ENCODE measurements around the gene METRN.

METRN gene

DNA sequence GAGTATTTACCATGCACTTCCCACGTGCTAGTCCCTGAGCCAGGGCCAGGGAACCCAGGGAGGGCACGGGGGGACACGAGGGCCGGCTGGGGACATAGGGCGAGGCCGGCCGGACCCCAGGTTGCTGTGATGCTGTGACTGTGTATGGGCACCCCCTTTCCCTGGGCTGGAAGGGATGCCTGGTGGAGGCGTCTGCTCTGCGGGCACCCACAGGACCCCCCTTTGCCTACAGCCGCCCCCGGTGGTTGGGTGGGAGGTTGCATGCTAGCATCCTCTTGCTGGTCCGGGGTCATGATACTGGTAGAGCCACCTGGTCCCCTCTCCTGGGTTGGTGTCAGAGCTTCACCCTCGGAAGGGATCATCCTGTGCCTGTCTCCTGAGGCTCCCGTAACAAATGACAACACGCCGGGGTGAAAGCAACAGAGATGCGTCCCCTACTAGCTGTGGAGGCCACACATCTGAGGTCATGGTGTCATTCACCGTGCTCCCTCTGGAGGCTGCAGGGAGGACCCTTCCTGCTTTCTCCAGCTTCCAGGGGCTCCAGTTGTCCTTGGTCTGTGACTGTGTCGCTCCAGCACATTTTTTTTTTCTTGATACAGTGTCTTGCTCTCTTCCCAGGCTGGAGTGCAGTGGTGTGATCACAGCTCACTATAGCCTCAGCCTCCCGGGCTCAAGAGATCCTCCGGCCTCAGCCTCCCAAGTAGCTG, 29.0 kb downstream of the METRN start:
- no peaks in the 10 kb centered on the region for H3K36me3 ChIP-seq (replicated peaks; ENCODE audit: insufficient read depth, low read length)
- no peak for DNase-seq
- no peaks in the 10 kb centered on the region for H3K9me3 ChIP-seq (replicated peaks; ENCODE audit: insufficient read depth, low read length)
- H3K4me3 ChIP-seq (ENCODE audit: low read length): no peak overlapping the region
- H3F3A ChIP-seq (ENCODE audit: insufficient read depth, low read length): no peaks in the 10 kb centered on the region
- TF ChIP-seq, protein P1, sequence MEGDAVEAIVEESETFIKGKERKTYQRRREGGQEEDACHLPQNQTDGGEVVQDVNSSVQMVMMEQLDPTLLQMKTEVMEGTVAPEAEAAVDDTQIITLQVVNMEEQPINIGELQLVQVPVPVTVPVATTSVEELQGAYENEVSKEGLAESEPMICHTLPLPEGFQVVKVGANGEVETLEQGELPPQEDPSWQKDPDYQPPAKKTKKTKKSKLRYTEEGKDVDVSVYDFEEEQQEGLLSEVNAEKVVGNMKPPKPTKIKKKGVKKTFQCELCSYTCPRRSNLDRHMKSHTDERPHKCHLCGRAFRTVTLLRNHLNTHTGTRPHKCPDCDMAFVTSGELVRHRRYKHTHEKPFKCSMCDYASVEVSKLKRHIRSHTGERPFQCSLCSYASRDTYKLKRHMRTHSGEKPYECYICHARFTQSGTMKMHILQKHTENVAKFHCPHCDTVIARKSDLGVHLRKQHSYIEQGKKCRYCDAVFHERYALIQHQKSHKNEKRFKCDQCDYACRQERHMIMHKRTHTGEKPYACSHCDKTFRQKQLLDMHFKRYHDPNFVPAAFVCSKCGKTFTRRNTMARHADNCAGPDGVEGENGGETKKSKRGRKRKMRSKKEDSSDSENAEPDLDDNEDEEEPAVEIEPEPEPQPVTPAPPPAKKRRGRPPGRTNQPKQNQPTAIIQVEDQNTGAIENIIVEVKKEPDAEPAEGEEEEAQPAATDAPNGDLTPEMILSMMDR (IDR thresholded peaks at IDR 0.05; ENCODE audit: low read length): no peak
- TF ChIP-seq EZH2 (optimal IDR thresholded peaks at IDR 0.05; ENCODE audit: low read depth, low read length): no peak
- no peak for TF ChIP-seq EZH2phosphoT487 (IDR thresholded peaks at IDR 0.05; ENCODE audit: low read length)
- no peak overlapping the region for H3K9ac ChIP-seq (ENCODE audit: low read length)
- H3K4me1 ChIP-seq (ENCODE audit: low read length): peaks cover 7% of the 10 kb centered on the region; the same call in 1 of the 2 replicates
- H3K4me2 ChIP-seq (ENCODE audit: low read depth, low read length): no peak overlapping the region
- H4K20me1 ChIP-seq (ENCODE audit: insufficient read depth, low read length): no peaks in the 10 kb centered on the region
- no peak overlapping the region for H2AFZ ChIP-seq (ENCODE audit: low read length)
- H3K79me2 ChIP-seq (ENCODE audit: low read length): peaks cover 15% of the 10 kb centered on the region
- H3K27me3 ChIP-seq (replicated peaks; ENCODE audit: insufficient read depth, low read length): peaks cover 49% of the 10 kb centered on the region
- H3K27ac ChIP-seq (ENCODE audit: low read length): no peak overlapping the region
- H3K9me2 ChIP-seq (replicated peaks; ENCODE audit: insufficient read depth, low read length): no peaks in the 10 kb centered on the region

DNA sequence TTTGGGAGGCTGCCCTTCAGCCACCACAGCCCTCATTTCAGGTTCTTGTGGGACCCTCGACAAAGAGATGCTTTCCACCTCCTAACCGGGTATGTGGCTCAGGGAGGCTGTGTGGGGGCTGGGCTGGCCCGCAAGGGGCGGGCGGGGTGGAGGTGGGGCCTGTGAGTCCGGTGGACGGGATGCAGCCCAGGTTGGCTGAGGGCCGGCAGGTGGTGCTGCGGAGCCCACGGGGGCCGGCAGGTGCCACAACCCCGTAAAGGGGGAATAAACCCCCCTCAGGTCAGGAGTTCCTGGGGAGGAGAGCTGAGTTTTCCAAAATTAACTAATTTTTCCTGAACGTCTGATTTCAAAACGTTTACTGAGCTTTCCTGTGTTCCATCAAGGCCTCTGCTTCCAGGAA, 30.8 kb downstream of the METRN start:
- Histone ChIP-seq H3K27ac (ENCODE audit: low read length) (no peak overlapping the region), H4K20me1 (ENCODE audit: insufficient read depth, low read length) (no peaks in the 10 kb centered on the region), H3K4me2 (ENCODE audit: low read depth, low read length) (no peak overlapping the region), H3K4me3 (ENCODE audit: low read length) (no peak overlapping the region), H3K9ac (ENCODE audit: low read length) (no peak overlapping the region), H3K79me2 (ENCODE audit: low read length) (no peaks in the 10 kb centered on the region), H3K4me1 (ENCODE audit: low read length) (no peaks in the 10 kb centered on the region), H3K9me2 (replicated peaks; ENCODE audit: insufficient read depth, low read length) (no peaks in the 10 kb centered on the region), H2AFZ (ENCODE audit: low read length) (no peak overlapping the region), H3F3A (ENCODE audit: insufficient read depth, low read length) (no peaks in the 10 kb centered on the region), H3K27me3 (replicated peaks; ENCODE audit: insufficient read depth, low read length) (peaks cover 63% of the 10 kb centered on the region), H3K9me3 (replicated peaks; ENCODE audit: insufficient read depth, low read length) (no peaks in the 10 kb centered on the region), H3K36me3 (replicated peaks; ENCODE audit: insufficient read depth, low read length) (no peaks in the 10 kb centered on the region)
- TF ChIP-seq EZH2 (optimal IDR thresholded peaks at IDR 0.05; ENCODE audit: low read depth, low read length): no peak
- TF ChIP-seq, protein P1 (IDR thresholded peaks at IDR 0.05; ENCODE audit: low read length): peak; percentile 60
- DNase-seq: peak; percentile 48

DNA sequence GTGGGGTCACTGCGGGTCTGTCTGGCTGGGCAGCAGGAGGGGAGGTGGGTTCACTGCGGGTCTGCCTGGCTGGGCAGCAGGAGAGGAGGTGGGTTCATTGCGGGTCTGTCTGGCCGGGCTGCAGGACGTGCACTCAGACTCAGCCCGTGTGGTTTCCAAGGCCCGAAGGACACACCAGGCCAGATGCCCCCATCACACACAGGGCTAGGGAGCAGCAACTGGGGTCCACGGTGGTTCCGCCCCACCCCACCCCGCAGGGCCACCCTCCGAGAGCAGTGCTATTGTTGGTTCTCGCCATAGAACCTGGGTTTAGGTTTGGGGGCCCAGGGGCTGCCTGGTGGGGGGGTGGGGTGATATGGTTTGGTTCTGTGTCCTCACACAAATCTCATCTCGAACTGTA, 31.7 kb downstream of the METRN start:
- H3K79me2 ChIP-seq (ENCODE audit: low read length): no peaks in the 10 kb centered on the region
- DNase-seq: no peak
- no peak overlapping the region for H3K4me3 ChIP-seq (ENCODE audit: low read length)
- H3F3A ChIP-seq (ENCODE audit: insufficient read depth, low read length): no peaks in the 10 kb centered on the region
- H2AFZ ChIP-seq (ENCODE audit: low read length): no peak overlapping the region
- no peaks in the 10 kb centered on the region for H3K9me3 ChIP-seq (replicated peaks; ENCODE audit: insufficient read depth, low read length)
- H4K20me1 ChIP-seq (ENCODE audit: insufficient read depth, low read length): no peaks in the 10 kb centered on the region
- no peaks in the 10 kb centered on the region for H3K36me3 ChIP-seq (replicated peaks; ENCODE audit: insufficient read depth, low read length)
- no peaks in the 10 kb centered on the region for H3K9me2 ChIP-seq (replicated peaks; ENCODE audit: insufficient read depth, low read length)
- no peak overlapping the region for H3K27ac ChIP-seq (ENCODE audit: low read length)
- TF ChIP-seq EZH2 (optimal IDR thresholded peaks at IDR 0.05; ENCODE audit: low read depth, low read length): no peak
- TF ChIP-seq, protein P1 (IDR thresholded peaks at IDR 0.05; ENCODE audit: low read length): no peak
- TF ChIP-seq EZH2phosphoT487 (IDR thresholded peaks at IDR 0.05; ENCODE audit: low read length): no peak
- no peak overlapping the region for H3K4me2 ChIP-seq (ENCODE audit: low read depth, low read length)
- no peaks in the 10 kb centered on the region for H3K4me1 ChIP-seq (ENCODE audit: low read length)
- H3K9ac ChIP-seq (ENCODE audit: low read length): no peak overlapping the region
- peaks cover 72% of the 10 kb centered on the region for H3K27me3 ChIP-seq (replicated peaks; ENCODE audit: insufficient read depth, low read length)

All from MM.1S (cell line).